IMR-90 (cell line): Measurements from ENCODE around the gene PLA2G2C. TPM values are rescaled to one million over a fixed set of nuclear protein-coding genes. Genes with fewer than 3 reads are reported as not detected.

Experiments used
- ATAC-seq: fragments of 200-7000 bp; cut with Tn5 transposase; 2 replicates; pipeline ENCODE4 v1.9.1; 2020; ENCODE audit warnings: low read depth, mild to moderate bottlenecking, moderate library complexity
- BruUV-seq: library from RNA; stranded (reverse); fragments of 400-500 nt; replicated peaks from 2 replicates; lab custom pipeline; 2021; lab: Mats Ljungman, UMichigan
- CTCF ChIA-PET: fragments of 300-600 bp; formaldehyde crosslinking; extraction: SDS; loops from one replicate; lab custom pipeline; 2021; ENCODE audit warnings: antibody characterized with exemption; lab: Yijun Ruan, JAX
- POLR2A ChIA-PET: fragments of 300-600 bp; sonication (Branson Sonifier 250); formaldehyde crosslinking; loops from one replicate; lab custom pipeline; 2022; ENCODE audit warnings: antibody characterized with exemption; ENCODE audit not compliant: unreplicated experiment; lab: Charles Lee
- DNase-seq: peaks from one replicate; pipeline ENCODE4 v3.0.0; 2013
- H2AFZ ChIP-seq: replicated peaks from 2 replicates; pipeline ENCODE3; 2013; ENCODE audit warnings: low read length, mild to moderate bottlenecking; ENCODE audit not compliant: poor library complexity
- H2AK5ac ChIP-seq: 2 replicates; pipeline ENCODE4 v1.6.1; 2013; ENCODE audit warnings: low read depth, low read length, inconsistent platforms
- H2AK9ac ChIP-seq: replicated peaks from 2 replicates; pipeline ENCODE3; 2013; ENCODE audit warnings: mild to moderate bottlenecking, low read depth, low read length, moderate library complexity; ENCODE audit not compliant: poor library complexity
- H2BK120ac ChIP-seq: 2 replicates; pipeline ENCODE4 v1.6.1; 2013; ENCODE audit warnings: low read depth, low read length, inconsistent platforms
- H2BK15ac ChIP-seq: 3 replicates; pipeline ENCODE4 v1.6.1; 2013; ENCODE audit warnings: low read depth, low read length, inconsistent platforms
- H2BK20ac ChIP-seq: 2 replicates; pipeline ENCODE4 v1.6.1; 2013; ENCODE audit warnings: low read depth, mild to moderate bottlenecking, inconsistent platforms, low read length, moderate library complexity
- H2BK5ac ChIP-seq: 2 replicates; pipeline ENCODE4 v1.6.1; 2013; ENCODE audit warnings: mild to moderate bottlenecking, low read depth, low read length, inconsistent platforms; ENCODE audit not compliant: poor library complexity, severe bottlenecking
- H3K14ac ChIP-seq: replicated peaks from 2 replicates; pipeline ENCODE4 v1.6.1; 2013; ENCODE audit warnings: low read depth, low read length, inconsistent platforms
- H3K18ac ChIP-seq: 2 replicates; pipeline ENCODE4 v1.6.1; 2013; ENCODE audit warnings: low read depth, low read length, control low read depth
- H3K23ac ChIP-seq: 2 replicates; pipeline ENCODE4 v1.6.1; 2013; ENCODE audit warnings: low read depth, low read length, inconsistent platforms
- H3K27ac ChIP-seq: 2 replicates; pipeline ENCODE4 v1.5.1; 2013; ENCODE audit warnings: mild to moderate bottlenecking, control low read depth, low read length; ENCODE audit not compliant: insufficient read depth
- H3K27me3 ChIP-seq: 2 replicates; pipeline ENCODE4 v1.6.1; 2013; ENCODE audit warnings: low read length; ENCODE audit not compliant: control insufficient read depth, insufficient read depth
- H3K36me3 ChIP-seq: 2 replicates; pipeline ENCODE4 v1.6.1; 2013; ENCODE audit warnings: low read length, mixed read lengths; ENCODE audit not compliant: control insufficient read depth, insufficient read depth
- H3K4ac ChIP-seq: 2 replicates; pipeline ENCODE4 v1.6.1; 2013; ENCODE audit warnings: low read depth, low read length, inconsistent platforms
- H3K4me1 ChIP-seq: 2 replicates; pipeline ENCODE4 v1.6.1; 2013; ENCODE audit warnings: low read length, mixed read lengths; ENCODE audit not compliant: control insufficient read depth, insufficient read depth
- H3K4me2 ChIP-seq: 2 replicates; pipeline ENCODE4 v1.6.1; 2013; ENCODE audit warnings: low read depth, mild to moderate bottlenecking, control low read depth, low read length, moderate library complexity
- H3K4me3 ChIP-seq: 2 replicates; pipeline ENCODE4 v1.5.1; 2013; ENCODE audit warnings: low read depth, mild to moderate bottlenecking, control low read depth, low read length, moderate library complexity; ENCODE audit not compliant: insufficient read depth
- H3K56ac ChIP-seq: 2 replicates; pipeline ENCODE4 v1.6.1; 2013; ENCODE audit warnings: low read length, inconsistent platforms; ENCODE audit not compliant: insufficient read depth; ENCODE audit errors: extremely low read depth
- H3K79me1 ChIP-seq, 2 experiments: 2 replicates each; pipeline ENCODE4 v1.6.1; 2013; ENCODE audit warnings: low read length in 2 of 2, inconsistent platforms in 1 of 2, low read depth in 1 of 2
- H3K9ac ChIP-seq: 2 replicates; pipeline ENCODE4 v1.6.1; 2013; ENCODE audit warnings: low read depth, low read length, control low read depth
- H3K9me1 ChIP-seq: 2 replicates; pipeline ENCODE4 v1.6.1; 2013; ENCODE audit warnings: low read length, inconsistent platforms; ENCODE audit not compliant: insufficient read depth
- H3K9me3 ChIP-seq: 2 replicates; pipeline ENCODE4 v1.6.1; 2013; ENCODE audit warnings: low read length; ENCODE audit not compliant: control insufficient read depth, insufficient read depth
- H4K20me1 ChIP-seq: 2 replicates; pipeline ENCODE4 v1.6.1; 2013; ENCODE audit warnings: low read length, inconsistent platforms; ENCODE audit not compliant: insufficient read depth
- H4K5ac ChIP-seq: 2 replicates; pipeline ENCODE4 v1.6.1; 2013; ENCODE audit warnings: mild to moderate bottlenecking, low read depth, low read length, control low read depth
- H4K8ac ChIP-seq, 2 experiments: 2 replicates each; pipeline ENCODE4 v1.6.1; 2013; ENCODE audit warnings: low read depth in 2 of 2, low read length in 2 of 2, control low read depth in 1 of 2, inconsistent platforms in 1 of 2
- H4K91ac ChIP-seq: 2 replicates; pipeline ENCODE4 v1.6.1; 2013; ENCODE audit warnings: low read depth, low read length, inconsistent platforms; ENCODE audit not compliant: insufficient read depth
- BHLHE40 ChIP-seq: fragments of 150-350 bp; IDR thresholded peaks from 2 replicates; pipeline ENCODE4 v1.6.1; 2016; ENCODE audit warnings: mild to moderate bottlenecking, low read depth, low read length
- CEBPB ChIP-seq: IDR thresholded peaks from 2 replicates; pipeline ENCODE4 v1.6.1; 2012; ENCODE audit warnings: low read depth, low read length, improper control_type of control experiment
- CHD1 ChIP-seq: IDR thresholded peaks from 2 replicates; pipeline ENCODE4 v1.6.1; 2012; ENCODE audit warnings: low read depth, low read length, improper control_type of control experiment
- CTCF ChIP-seq: conservative IDR thresholded peaks from 2 replicates; pipeline ENCODE4 v1.5.1; 2012; ENCODE audit warnings: mild to moderate bottlenecking, low read depth, low read length, improper control_type of control experiment
- FOS ChIP-seq: fragments of 150-350 bp; IDR thresholded peaks from 2 replicates; pipeline ENCODE4 v1.6.1; 2016; ENCODE audit warnings: low read depth, low read length
- MAFK ChIP-seq: IDR thresholded peaks from 2 replicates; pipeline ENCODE4 v1.6.1; 2012; ENCODE audit warnings: low read depth, low read length, improper control_type of control experiment
- MAZ ChIP-seq: IDR thresholded peaks from 2 replicates; pipeline ENCODE4 v1.6.1; 2012; ENCODE audit warnings: low read depth, mild to moderate bottlenecking, low read length, improper control_type of control experiment, moderate library complexity, borderline replicate concordance
- MXI1 ChIP-seq: IDR thresholded peaks from 2 replicates; pipeline ENCODE4 v1.6.1; 2012; ENCODE audit warnings: low read depth, mild to moderate bottlenecking, low read length, moderate library complexity, borderline replicate concordance
- NFE2L2 ChIP-seq: fragments of 150-350 bp; IDR thresholded peaks from 2 replicates; pipeline ENCODE4 v1.6.1; 2016; ENCODE audit warnings: low read depth, mild to moderate bottlenecking, low read length
- POLR2A ChIP-seq: IDR thresholded peaks from 2 replicates; pipeline ENCODE4 v1.6.1; 2012; ENCODE audit warnings: mild to moderate bottlenecking, low read depth, low read length
- RAD21 ChIP-seq: IDR thresholded peaks from 2 replicates; pipeline ENCODE4 v1.6.1; 2012; ENCODE audit warnings: low read length, improper control_type of control experiment
- RCOR1 ChIP-seq: IDR thresholded peaks from 2 replicates; pipeline ENCODE4 v1.6.1; 2012; ENCODE audit warnings: mild to moderate bottlenecking, low read length, improper control_type of control experiment; ENCODE audit not compliant: insufficient replicate concordance
- USF2 ChIP-seq: fragments of 150-350 bp; IDR thresholded peaks from 2 replicates; pipeline ENCODE4 v1.6.1; 2017; ENCODE audit warnings: mild to moderate bottlenecking, antibody characterized with exemption, low read length, low read depth
- WGBS, 2 experiments: methylation state at CpG; one replicate each; pipeline versions ENCODE4 v1.1.5 to v1.1.7; 2013; ENCODE audit warnings: missing lambda C conversion rate in 2 of 2; ENCODE audit not compliant: insufficient read length in 1 of 2; ENCODE audit errors: extremely low coverage in 2 of 2; 5-methylcytosine and 5-hydroxymethylcytosine counted together
- dilution Hi-C: fragments of 300-500 bp; cut with HindIII; formaldehyde crosslinking; loops from one replicate; pipeline ENCODE4 v1.14.3; 2018; ENCODE audit warnings: low sequenced_read_pairs; ENCODE audit not compliant: unreplicated experiment
- in situ Hi-C: fragments of 300-500 bp; cut with MboI; formaldehyde crosslinking; loops from 3 replicates; pipeline ENCODE4 v1.14.3; 2019; ENCODE audit warnings: low sequenced_read_pairs, inconsistent platforms, mixed read lengths
- intact Hi-C: fragments of 100-400 bp; cut with micrococcal nuclease; formaldehyde crosslinking; loops from 2 replicates; pipeline ENCODE4 v1.10.0; 2022
- polyA plus RNA-seq, 3 experiments: library from polyadenylated mRNA; depleted of rRNA; stranded (reverse); fragments of >200 nt; gene quantifications; 2 replicates each; pipeline ENCODE4 v1.2.3, GENCODE V29; 2012; ENCODE audit warnings: low replicate concordance in 1 of 3
- total RNA-seq: library from RNA; depleted of rRNA; stranded (reverse); fragments of >200 nt; gene quantifications from 2 replicates; pipeline ENCODE4 v1.2.3, GENCODE V29; 2012

PLA2G2C gene
- total and polyA plus RNA-seq, 2 of the 4 experiments (the other 2 are of a cell fraction) = not detected

- no peak for TF ChIP-seq CTCF
These were observed 3.3 kb upstream of the PLA2G2C start (continued) for GRCh38 chr1:20189664-20190063.

- H3K23ac ChIP-seq = no peak overlapping the region
- H4K5ac ChIP-seq = no peak overlapping the region
- H3K56ac ChIP-seq = no peak overlapping the region
- no peak overlapping the region for H2AK9ac ChIP-seq
- intact Hi-C loops (no loop called here), in situ Hi-C loops (no loop called here), dilution Hi-C loops (no loop called here)
- H2BK15ac ChIP-seq = no peak overlapping the region
- no peak overlapping the region for H3K27ac ChIP-seq
- ATAC-seq (no peak), DNase-seq (no peak)
- no peaks in the 10 kb centered on the region for H3K9me3 ChIP-seq
- H2AK5ac ChIP-seq = no peak overlapping the region
- peaks cover 59% of the 10 kb centered on the region for H3K27me3 ChIP-seq
- 56% methylated on average over 3 of the region's 4 CpGs; no CpG with 5 or more reads in 1 of the 2 experiments for WGBS, 2 experiments
- H4K20me1 ChIP-seq = no peaks in the 10 kb centered on the region
- no peak overlapping the region for H3K4me3 ChIP-seq
- CTCF ChIA-PET = interaction anchor here (1.1 to 1.4 kb wide), 2 partner anchors 9 to 11 kb away, joined by 3 to 4 read pairs; no protein-coding TSS in a partner anchor
- no peak overlapping the region for H4K91ac ChIP-seq
- no peak overlapping the region for H2BK120ac ChIP-seq
- no peaks in the 10 kb centered on the region for H3K9me1 ChIP-seq
- no peak overlapping the region for H3K14ac ChIP-seq
- no peaks in the 10 kb centered on the region for H3K36me3 ChIP-seq
- H3K79me1 ChIP-seq = no peaks in the 10 kb centered on the region
- H3K9ac ChIP-seq = no peak overlapping the region
- BruUV-seq = no TSS peak
- H2BK5ac ChIP-seq = no peak overlapping the region
- H3K4me1 ChIP-seq = no peaks in the 10 kb centered on the region
- no peak overlapping the region for H3K18ac ChIP-seq
- no peak overlapping the region for H3K4ac ChIP-seq
- H2AFZ ChIP-seq = no peak overlapping the region
- no peak overlapping the region for H4K8ac ChIP-seq
- POLR2A ChIA-PET = no interaction called here
- H2BK20ac ChIP-seq = no peak overlapping the region
- no peak overlapping the region for H3K4me2 ChIP-seq
- no peak for TF ChIP-seq CHD1
- no peak for TF ChIP-seq CTCF
- TF ChIP-seq RAD21 = no peak
- TF ChIP-seq MXI1 = no peak
- no peak for TF ChIP-seq MAZ
- no peak for TF ChIP-seq FOS
- no peak for TF ChIP-seq POLR2A
- no peak for TF ChIP-seq MAFK
- no peak for TF ChIP-seq USF2
- TF ChIP-seq NFE2L2 = no peak
- TF ChIP-seq CEBPB = no peak
- no peak for TF ChIP-seq RCOR1
- no peak for TF ChIP-seq BHLHE40
These were observed 2.1 kb upstream of the PLA2G2C start for GRCh38 chr1:20188455-20188817.
